ENCODE results near the gene KLHL29. TPM values are rescaled to one million over a fixed set of nuclear protein-coding genes. Genes with fewer than 3 reads are reported as not detected.

The KLHL29 gene
- total RNA-seq, 1 experiment from 2014 or later: 6.4 TPM

DNA sequence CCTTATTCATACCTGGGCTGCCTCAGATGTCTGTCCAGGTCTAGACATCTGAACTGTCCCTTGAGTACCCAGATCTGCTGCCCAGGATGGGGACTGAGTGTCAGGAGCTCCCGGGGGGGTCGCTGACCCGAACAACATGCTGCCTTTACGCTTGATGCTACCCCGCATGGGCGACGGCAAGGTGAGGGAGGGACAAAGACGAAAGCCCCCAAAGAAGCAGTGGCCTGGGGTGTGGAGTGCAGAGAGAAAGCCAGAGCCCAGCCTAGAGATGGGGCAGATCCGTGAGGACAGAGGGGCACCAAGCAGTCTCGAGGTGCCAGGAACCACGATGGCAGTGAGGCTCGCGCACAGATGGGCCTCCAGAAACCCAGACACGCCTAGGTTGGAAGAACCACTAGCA lies 307.3 kb downstream of the KLHL29 start:
- in situ Hi-C loops (cut with HindIII; ENCODE audit: low pct_unique_long_range_greater_than_20kb, low sequenced_read_pairs): no loop called here
- DNase-seq (ENCODE audit: low read depth, low spot score): no peak

DNA sequence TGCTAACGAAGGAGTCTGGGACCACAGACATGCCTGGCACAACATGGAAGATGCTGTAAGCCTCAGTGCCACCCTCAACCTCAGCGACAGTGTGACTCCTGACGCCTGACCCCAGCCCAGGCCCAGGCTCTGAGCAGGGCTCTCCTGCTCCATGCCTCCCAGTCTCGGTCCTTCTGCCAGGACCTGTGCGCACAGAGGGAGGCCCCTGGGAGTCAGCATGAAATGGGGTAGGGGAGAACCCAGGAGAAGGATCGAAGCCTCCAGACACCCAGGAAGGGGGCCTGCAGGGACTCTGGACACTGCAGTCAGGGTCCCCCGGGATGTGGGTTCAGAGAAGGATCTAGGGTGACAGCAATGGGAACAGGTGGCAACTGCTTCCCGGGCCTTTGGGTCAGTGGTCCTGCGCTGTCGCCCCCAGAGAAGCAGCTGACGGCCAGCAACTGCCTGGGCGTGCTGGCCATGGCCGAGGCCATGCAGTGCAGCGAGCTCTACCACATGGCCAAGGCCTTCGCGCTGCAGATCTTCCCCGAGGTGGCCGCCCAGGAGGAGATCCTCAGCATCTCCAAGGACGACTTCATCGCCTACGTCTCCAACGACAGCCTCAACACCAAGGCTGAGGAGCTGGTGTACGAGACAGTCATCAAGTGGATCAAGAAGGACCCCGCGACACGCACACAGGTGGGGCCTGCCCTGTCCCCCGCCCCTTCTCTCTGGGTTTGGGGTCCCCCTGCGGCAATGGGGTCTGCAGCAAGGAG lies 308.0 kb downstream of the KLHL29 start:
- DNase-seq (ENCODE audit: low read depth, low spot score): no peak
- in situ Hi-C loops (cut with HindIII; ENCODE audit: low pct_unique_long_range_greater_than_20kb, low sequenced_read_pairs): no loop called here

DNA sequence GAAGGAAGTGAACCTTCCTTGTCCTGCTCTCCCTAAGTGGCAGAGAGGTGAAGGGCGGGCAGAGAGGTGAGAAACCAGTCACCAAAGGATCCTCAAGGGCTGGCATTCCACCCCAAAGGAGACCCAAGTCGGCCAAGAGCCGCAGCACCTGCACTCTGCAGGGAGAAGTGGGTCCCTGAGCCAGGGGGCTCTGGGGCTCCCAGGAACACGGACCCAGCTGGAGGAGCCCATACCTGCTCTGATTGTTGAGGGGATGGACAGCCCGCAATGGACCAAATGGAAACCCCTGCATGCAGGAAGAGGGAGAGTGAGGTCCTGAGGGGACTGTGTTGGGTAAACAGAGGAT lies 308.6 kb downstream of the KLHL29 start:
- in situ Hi-C loops (cut with HindIII; ENCODE audit: low pct_unique_long_range_greater_than_20kb, low sequenced_read_pairs): no loop called here
- no peak for DNase-seq (ENCODE audit: low read depth, low spot score)

DNA sequence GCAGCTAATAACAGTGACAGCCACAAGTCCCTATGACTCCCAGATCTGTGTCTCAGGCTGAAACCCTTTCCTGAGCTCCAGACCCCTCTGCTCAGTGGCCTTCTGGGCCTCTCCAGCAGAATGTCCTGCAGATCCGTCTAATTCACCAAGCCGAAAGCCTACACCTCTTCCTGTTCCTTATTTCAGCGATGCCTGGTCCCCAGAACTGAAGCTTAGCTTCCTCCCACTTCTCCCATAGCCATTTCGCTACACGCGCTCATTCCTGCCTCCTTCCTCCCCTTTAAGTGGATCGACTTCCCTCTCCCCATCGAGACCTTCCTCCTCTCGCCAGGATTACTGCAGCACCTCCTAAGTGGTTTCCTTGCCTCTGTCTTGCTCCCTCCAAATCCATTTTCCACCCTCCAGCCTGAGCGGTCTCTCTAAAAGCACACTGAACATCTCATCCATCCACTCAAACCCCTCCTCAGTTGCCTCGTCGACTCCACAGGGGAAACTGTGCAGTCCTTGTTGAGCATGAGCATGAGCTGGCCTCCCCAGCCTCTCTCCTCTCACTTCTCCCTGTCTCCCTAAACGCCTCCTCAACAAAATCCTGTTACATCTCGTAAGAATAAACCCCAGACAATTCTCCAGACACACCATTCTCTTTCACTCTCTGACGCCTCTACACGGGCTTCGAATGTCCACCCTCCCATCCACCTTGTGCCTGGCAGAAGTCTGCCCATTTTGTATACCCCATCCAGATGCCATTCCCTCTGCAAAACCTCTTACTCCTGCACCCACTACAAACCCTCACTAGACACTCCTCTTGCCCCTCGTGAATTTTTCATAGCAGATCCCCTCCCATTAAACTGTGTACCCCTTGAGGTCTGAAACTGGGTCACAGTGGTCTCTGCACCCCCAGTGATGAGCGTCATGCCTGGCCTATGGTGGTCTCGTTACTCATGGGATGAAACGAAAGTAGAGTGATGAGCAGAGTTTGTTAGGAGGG lies 309.4 kb downstream of the KLHL29 start:
- no peak for DNase-seq (ENCODE audit: low read depth, low spot score)
- in situ Hi-C loops (cut with HindIII; ENCODE audit: low pct_unique_long_range_greater_than_20kb, low sequenced_read_pairs): no loop called here

DNA sequence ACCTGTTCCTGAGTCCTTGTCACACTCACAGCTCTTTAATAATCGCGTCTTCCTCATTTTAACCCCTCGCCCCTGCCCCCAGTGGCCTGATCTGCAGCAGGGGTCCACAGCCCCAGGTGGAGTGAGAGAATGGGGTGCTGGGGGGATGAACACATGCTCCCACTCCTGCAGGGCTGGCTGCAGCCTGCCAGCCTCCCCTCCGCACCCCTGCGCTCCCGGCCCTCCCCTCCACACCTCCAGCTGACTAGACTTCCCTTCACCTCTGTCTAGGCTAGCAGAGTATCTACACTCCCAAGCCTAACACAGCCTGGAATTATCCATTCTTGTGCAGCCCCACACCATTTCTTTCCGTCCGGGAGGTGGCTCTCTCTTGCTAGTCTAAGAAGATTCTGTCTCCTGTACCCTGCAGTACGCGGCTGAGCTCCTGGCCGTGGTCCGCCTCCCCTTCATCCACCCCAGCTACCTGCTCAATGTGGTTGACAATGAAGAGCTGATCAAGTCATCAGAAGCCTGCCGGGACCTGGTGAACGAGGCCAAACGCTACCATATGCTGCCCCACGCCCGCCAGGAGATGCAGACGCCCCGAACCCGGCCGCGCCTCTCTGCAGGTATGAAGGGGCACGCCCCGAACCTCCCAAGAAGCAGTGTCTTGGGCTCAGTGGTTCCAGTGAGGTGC lies 310.4 kb downstream of the KLHL29 start:
- no peak for DNase-seq (ENCODE audit: low read depth, low spot score)
- in situ Hi-C loops (cut with HindIII; ENCODE audit: low pct_unique_long_range_greater_than_20kb, low sequenced_read_pairs): no loop called here

DNA sequence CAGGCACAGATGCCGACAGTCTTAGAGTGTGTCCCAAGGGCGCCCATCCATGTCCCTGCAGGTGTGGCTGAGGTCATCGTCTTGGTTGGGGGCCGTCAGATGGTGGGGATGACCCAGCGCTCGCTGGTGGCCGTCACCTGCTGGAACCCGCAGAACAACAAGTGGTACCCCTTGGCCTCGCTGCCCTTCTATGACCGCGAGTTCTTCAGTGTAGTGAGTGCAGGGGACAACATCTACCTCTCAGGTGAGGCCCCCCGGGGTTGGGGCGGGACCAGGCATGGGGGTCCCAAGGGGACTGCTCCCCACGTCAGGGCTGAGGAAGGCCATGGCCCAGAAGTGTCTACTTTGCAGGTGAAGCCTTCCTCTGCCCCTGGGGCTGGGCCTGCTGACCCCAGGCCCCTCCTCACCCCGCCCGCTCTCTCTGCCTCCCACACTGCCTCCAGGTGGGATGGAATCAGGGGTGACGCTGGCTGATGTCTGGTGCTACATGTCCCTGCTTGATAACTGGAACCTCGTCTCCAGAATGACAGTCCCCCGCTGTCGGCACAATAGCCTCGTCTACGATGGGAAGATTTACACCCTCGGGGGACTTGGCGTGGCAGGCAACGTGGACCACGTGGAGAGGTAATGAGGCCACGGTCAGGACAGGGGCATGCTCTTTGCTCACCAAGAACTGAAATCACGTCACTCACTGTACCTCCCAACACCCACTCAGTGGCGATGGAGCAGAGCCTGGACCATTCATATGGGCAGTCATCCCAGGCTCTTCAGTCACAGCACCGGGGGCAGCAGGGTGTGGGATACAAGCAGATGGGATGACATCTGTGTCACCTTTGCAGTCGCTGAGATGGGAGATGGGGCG lies 311.1 kb downstream of the KLHL29 start:
- in situ Hi-C loops (cut with HindIII; ENCODE audit: low pct_unique_long_range_greater_than_20kb, low sequenced_read_pairs): no loop called here
- DNase-seq (ENCODE audit: low read depth, low spot score): no peak

DNA sequence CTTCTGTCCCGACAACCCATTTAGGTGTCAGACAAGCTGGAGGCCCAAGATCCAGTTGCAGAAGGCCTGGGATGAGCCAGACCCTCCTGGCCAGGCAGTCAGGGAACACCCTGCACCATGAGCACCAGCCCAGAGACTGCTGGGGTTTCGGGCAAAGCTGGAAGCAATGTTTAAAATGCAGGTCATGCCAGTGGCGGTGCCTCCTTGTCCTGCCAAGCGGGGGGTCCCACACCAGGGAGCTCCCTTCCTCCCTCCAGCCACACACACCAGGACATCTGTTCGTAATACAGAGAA lies 311.7 kb downstream of the KLHL29 start:
- in situ Hi-C loops (cut with HindIII; ENCODE audit: low pct_unique_long_range_greater_than_20kb, low sequenced_read_pairs): no loop called here
- no peak for DNase-seq (ENCODE audit: low read depth, low spot score)

DNA sequence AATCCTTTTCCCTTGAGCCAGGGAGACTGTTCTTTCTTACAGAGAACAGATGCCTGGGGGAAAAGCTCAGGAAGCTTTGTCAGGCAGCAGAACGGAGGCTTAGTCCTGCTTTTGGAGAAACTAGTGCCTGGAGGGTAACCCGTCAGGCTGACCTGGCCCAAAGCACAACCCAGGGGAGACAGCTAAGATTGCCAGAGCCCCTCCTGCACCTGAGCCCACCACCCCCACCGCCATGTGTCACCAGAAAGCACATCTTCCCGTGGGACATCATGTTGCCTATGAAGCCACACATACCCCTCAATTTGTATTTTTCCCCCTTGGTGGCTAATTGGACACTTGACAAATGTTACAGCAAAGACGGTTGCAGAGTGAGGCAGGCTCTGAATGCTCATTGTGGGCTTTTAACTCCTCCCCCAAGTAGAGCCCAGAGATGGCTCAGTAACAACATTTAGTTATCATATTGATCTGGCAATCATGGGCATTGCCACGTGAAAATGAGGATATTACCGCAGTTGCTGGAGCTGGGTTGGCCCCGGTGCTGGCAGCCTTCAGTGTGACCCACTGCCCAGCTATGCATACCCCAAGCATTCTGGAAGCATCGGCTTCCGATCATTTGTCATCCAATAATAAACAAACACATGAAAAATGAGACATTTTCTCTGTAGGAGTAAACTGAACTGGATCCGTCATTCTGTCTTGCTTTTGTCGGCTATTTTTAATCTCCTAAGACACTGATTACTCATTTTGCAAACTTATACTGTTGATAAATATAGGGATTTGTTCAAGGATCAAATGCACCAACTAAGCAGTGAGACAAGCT lies 312.5 kb downstream of the KLHL29 start:
- in situ Hi-C loops (cut with HindIII; ENCODE audit: low pct_unique_long_range_greater_than_20kb, low sequenced_read_pairs): no loop called here

DNA sequence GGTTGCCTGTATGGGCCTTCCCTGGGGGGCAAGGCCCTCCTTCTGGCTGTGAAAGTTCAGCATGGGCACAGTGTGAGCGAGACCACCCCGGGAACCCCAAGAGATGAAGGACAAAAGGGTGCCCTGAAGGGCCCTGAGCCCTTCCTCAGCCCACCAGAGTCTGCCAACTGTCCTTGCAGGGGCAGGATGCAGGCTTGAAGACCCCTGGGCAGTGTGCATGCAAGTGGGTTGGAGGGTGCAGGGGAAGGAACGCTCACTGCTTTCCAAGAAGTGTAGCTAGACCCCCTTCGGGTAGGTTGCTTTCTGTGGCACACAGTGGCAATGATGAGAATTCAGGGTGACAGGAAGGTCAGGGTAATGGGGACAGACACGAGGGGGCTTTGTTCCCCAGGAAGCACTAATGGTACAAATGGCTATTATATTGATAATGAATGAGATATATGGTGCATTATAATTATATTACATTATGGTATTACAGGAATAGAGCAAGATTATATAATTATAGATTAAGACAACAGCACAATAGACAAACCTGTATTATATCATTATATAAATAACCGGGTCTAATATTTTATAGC lies 313.2 kb downstream of the KLHL29 start:
- in situ Hi-C loops (cut with HindIII; ENCODE audit: low pct_unique_long_range_greater_than_20kb, low sequenced_read_pairs): no loop called here
- DNase-seq (ENCODE audit: low read depth, low spot score): no peak

More for the DNA sequence above, 312.5 kb downstream of the KLHL29 start:
- no peak for DNase-seq (ENCODE audit: low read depth, low spot score)

DNA sequence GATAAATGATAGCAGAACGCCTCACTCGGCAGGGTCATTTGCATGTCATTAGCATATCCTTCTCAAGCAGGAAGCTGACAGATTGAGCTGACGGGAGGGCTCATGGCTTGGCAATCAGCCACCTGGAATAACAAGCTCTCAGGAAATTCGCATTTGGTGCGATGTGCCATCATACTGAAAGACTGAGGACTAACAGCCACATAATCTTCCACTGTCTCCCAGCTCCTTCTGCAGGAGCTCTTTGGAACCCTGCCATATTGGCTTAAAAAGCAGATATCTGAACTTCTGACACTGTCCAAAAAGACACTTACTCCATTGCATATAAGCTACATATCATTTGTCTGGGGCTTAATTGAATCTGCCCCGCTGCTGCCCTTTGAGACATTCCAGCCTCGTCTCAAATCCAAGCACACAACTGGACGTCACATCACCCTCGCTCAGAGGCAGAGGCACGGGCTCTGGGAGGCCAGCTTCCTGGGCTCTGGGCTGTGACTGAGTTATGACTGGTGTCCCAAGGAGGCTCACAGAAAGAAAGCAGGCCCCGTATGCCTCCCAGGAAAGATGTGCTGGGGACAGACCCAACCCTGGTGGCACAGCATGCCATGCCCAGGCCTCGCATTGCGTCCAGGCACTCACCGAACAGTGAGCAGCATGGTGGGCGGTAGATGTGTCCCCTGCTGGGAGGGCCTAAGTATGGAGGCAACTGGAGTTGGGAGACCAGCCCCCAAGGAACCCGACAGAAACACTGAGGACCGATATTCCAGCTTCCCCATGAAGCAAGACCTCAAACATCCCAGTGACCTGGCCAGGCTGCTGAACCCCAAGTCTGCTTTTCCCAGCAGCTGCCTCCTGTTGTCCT lies 314.0 kb downstream of the KLHL29 start:
- in situ Hi-C loops (cut with HindIII; ENCODE audit: low pct_unique_long_range_greater_than_20kb, low sequenced_read_pairs): no loop called here
- DNase-seq (ENCODE audit: low read depth, low spot score): no peak

DNA sequence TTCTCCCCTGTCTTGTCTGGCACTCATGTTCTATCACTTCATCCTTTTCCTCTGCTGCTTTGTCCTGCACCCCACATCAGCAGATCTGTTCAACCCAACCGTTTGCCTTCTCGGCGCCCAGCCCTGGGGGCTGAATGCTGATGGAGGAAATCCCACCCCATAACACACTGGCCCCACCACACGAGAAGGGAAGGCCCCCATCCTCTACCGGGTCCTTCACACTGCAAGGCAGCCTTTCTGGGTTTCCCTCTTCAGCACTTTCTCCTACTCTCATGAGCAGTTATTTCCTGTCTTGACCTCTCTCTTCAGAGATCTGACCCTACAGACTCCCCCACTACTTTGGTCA lies 314.6 kb downstream of the KLHL29 start:
- DNase-seq (ENCODE audit: low read depth, low spot score): no peak
- in situ Hi-C loops (cut with HindIII; ENCODE audit: low pct_unique_long_range_greater_than_20kb, low sequenced_read_pairs): no loop called here

DNA sequence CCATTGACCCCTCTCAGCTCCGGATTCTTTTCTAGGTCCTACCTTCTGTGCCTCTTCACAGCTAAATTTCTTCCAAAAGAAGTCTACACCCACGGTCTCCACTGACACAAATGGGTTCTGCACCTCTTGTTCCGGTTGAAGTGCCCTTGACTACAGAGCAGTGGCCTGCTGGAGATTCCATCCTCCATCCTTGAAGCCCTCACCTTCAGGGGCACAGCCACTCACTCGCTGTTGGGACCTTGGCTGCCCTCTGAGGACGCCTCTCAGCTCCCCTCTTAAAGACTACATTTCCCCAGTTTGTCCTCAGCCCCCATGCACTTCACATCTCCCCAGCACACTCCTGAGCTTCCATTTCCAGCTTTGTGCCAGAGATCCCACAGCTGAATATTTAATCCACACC lies 315.6 kb downstream of the KLHL29 start:
- DNase-seq (ENCODE audit: low read depth, low spot score): no peak
- in situ Hi-C loops (cut with HindIII; ENCODE audit: low pct_unique_long_range_greater_than_20kb, low sequenced_read_pairs): no loop called here

DNA sequence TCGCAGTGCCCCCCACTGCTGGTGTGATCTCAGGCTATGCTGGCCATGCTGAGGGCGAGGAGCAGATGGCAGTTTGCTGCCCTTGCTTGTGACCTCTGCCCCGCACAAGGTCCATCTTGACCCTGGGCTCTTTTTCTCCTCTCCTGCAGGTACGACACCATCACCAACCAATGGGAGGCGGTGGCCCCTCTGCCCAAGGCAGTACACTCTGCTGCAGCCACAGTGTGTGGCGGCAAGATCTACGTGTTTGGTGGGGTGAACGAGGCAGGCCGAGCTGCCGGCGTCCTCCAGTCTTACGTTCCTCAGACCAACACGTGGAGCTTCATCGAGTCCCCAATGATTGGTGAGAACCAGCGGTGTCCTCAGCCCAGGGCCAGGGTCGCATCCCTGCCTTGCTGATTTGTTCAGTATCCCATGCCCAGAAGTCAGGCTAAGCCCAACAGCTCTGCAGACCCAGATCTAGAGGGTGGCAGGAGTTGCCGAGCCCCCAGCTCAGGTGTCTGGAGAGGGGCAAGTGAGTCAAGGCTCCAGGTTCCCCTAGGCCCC lies 318.1 kb downstream of the KLHL29 start:
- in situ Hi-C loops (cut with HindIII; ENCODE audit: low pct_unique_long_range_greater_than_20kb, low sequenced_read_pairs): no loop called here
- no peak for DNase-seq (ENCODE audit: low read depth, low spot score)

DNA sequence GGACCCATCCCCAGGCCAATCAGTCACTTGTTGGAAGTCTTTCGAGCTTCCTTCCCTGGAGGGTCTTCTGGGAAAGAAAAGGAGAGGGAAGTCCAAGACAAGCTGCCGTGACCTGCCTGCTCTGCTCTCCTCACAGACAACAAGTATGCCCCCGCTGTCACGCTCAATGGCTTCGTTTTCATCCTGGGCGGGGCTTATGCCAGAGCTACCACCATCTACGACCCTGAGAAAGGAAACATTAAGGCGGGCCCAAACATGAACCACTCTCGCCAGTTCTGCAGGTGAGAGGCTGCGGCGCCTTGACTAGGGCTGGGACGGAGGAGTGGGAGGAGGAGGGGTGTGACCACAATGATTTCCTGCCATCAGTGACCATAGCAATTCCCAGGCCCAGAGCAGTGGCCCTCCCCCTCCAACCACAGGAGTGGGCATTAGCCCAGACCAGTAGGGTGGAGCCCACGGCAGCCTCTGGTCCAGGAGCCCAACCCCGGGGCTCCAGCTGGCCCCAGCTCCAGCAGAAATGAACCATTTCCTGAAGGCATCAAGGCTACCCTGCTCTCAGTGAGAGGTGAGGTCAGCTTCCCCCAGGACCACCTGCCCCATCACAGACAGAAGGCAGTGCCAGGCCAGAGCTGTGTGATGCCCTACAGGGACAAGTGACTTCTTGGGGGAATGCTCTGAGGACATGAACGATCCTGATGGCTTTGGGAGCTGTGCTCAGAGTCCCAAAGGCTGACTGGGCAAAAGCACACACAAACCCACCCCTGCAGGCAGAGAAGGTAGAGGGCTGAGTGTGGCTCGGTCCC lies 318.8 kb downstream of the KLHL29 start:
- no peak for DNase-seq (ENCODE audit: low read depth, low spot score)
- in situ Hi-C loops (cut with HindIII; ENCODE audit: low pct_unique_long_range_greater_than_20kb, low sequenced_read_pairs): no loop called here

Data from SK-MEL-5 (cell line).